Measurements from ENCODE around the gene KCNH4.

GRCh38 chr17:42199416-42200011 lies 18.6 kb upstream of the KCNH4 start:
- TF ChIP-seq EZH2phosphoT487 (IDR thresholded peaks at IDR 0.05; ENCODE audit: borderline replicate concordance, low read depth, low read length): no peak
- TF ChIP-seq, protein P1, sequence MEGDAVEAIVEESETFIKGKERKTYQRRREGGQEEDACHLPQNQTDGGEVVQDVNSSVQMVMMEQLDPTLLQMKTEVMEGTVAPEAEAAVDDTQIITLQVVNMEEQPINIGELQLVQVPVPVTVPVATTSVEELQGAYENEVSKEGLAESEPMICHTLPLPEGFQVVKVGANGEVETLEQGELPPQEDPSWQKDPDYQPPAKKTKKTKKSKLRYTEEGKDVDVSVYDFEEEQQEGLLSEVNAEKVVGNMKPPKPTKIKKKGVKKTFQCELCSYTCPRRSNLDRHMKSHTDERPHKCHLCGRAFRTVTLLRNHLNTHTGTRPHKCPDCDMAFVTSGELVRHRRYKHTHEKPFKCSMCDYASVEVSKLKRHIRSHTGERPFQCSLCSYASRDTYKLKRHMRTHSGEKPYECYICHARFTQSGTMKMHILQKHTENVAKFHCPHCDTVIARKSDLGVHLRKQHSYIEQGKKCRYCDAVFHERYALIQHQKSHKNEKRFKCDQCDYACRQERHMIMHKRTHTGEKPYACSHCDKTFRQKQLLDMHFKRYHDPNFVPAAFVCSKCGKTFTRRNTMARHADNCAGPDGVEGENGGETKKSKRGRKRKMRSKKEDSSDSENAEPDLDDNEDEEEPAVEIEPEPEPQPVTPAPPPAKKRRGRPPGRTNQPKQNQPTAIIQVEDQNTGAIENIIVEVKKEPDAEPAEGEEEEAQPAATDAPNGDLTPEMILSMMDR (conservative IDR thresholded peaks at IDR 0.05; ENCODE audit: low read length): no peak

Measured in OCI-LY7 (cell line).